B cell (primary cell): ENCODE results near the gene NECAB2. TPM values are rescaled to one million over a fixed set of nuclear protein-coding genes. Genes with fewer than 3 reads are reported as not detected.

ENCODE experiments used
- ATAC-seq: fragments of 200-7000 bp; cut with Tn5 transposase; one replicate; pipeline ENCODE4 v1.10.0; 2021; ENCODE audit warnings: low read depth, mild to moderate bottlenecking, moderate number of reproducible peaks, moderate library complexity
- CTCF ChIA-PET: fragments of 350-600 bp; sonication (Branson Sonifier 250); formaldehyde crosslinking; loops from one replicate; lab custom pipeline; 2021; ENCODE audit warnings: antibody characterized with exemption, inconsistent platforms; lab: Charles Lee
- POLR2A ChIA-PET: fragments of 350-600 bp; sonication (Branson Sonifier 250); formaldehyde crosslinking; loops from one replicate; lab custom pipeline; 2021; ENCODE audit warnings: antibody characterized with exemption; lab: Charles Lee
- DNase-seq: peaks from one replicate; pipeline ENCODE4 v3.0.0; 2013
- H2AFZ ChIP-seq: 2 replicates; pipeline ENCODE4 v1.6.1; 2012; ENCODE audit warnings: mild to moderate bottlenecking, low read depth, low read length; ENCODE audit not compliant: insufficient read depth, poor library complexity, severe bottlenecking
- H3K27ac ChIP-seq, 2 donors: 1 replicate in 1 of 2; 2 replicates in 1 of 2; pipeline ENCODE4 v1.5.1; 2012 to 2013; ENCODE audit warnings: low read length in 2 of 2, mild to moderate bottlenecking in 2 of 2, moderate library complexity in 1 of 2
- H3K27me3 ChIP-seq, 4 experiments: fragments of 200-600 bp in 1 of 4; sonication (generic) in 1 of 4; replicated peaks in 1 of 4; 1 replicate in 2 of 4; 2 replicates in 2 of 4; pipeline versions ENCODE4 v1.6.1 to v1.7.0; 2013 to 2016; ENCODE audit warnings: low read length in 3 of 4, mild to moderate bottlenecking in 2 of 4, mixed read lengths in 1 of 4, moderate library complexity in 1 of 4; ENCODE audit not compliant: insufficient read depth in 4 of 4, control insufficient read depth in 3 of 4; ENCODE audit errors: control extremely low read depth in 1 of 4
- H3K36me3 ChIP-seq, 2 experiments: replicated peaks in 1 of 2; 1 replicate in 1 of 2; 2 replicates in 1 of 2; pipeline versions ENCODE4 v1.6.1 to v1.7.1; 2013; ENCODE audit warnings: low read length in 1 of 2; ENCODE audit not compliant: insufficient read depth in 2 of 2, control insufficient read depth in 1 of 2; ENCODE audit errors: control extremely low read depth in 1 of 2, extremely low read depth in 1 of 2
- H3K4me1 ChIP-seq, 2 donors: fragments of 200-600 bp in 1 of 2; sonication (generic) in 1 of 2; 1 replicate in 1 of 2; 2 replicates in 1 of 2; pipeline versions ENCODE4 v1.5.1 to v1.6.1; 2013 to 2017; ENCODE audit warnings: low read length in 2 of 2; ENCODE audit not compliant: control insufficient read depth in 2 of 2, insufficient read depth in 2 of 2
- H3K4me2 ChIP-seq: replicated peaks from 2 replicates; pipeline ENCODE3; 2012; ENCODE audit warnings: mild to moderate bottlenecking, low read depth, low read length; ENCODE audit not compliant: poor library complexity, severe bottlenecking
- H3K4me3 ChIP-seq, 5 experiments: fragments of 200-600 bp in 1 of 5; sonication (generic) in 1 of 5; 1 replicate in 3 of 5; 2 replicates in 2 of 5; pipeline versions ENCODE4 v1.5.1 to v1.7.0; 2011 to 2016; ENCODE audit warnings: low read length in 4 of 5, mild to moderate bottlenecking in 4 of 5, low read depth in 2 of 5, control low read depth in 1 of 5, moderate library complexity in 1 of 5; ENCODE audit not compliant: insufficient read depth in 1 of 5; ENCODE audit errors: control extremely low read depth in 1 of 5, extremely low read depth in 1 of 5
- H3K79me2 ChIP-seq: fragments of 200-600 bp; sonication (generic); one replicate; pipeline ENCODE4 v1.6.0; 2016; ENCODE audit warnings: low read length; ENCODE audit not compliant: control insufficient read depth, insufficient read depth
- H3K9ac ChIP-seq: fragments of 200-600 bp; sonication (generic); 2 replicates; pipeline ENCODE4 v1.6.1; 2017; ENCODE audit warnings: mild to moderate bottlenecking, low read length, moderate library complexity
- H3K9me3 ChIP-seq, 3 donors: one replicate each; pipeline versions ENCODE4 v1.6.1 to v1.7.1; 2013; ENCODE audit warnings: low read length in 2 of 3; ENCODE audit not compliant: control insufficient read depth in 2 of 3, insufficient read depth in 1 of 3; ENCODE audit errors: control extremely low read depth in 1 of 3
- H4K20me1 ChIP-seq: 2 replicates; pipeline ENCODE4 v1.6.0; 2012; ENCODE audit warnings: mild to moderate bottlenecking, low read length; ENCODE audit not compliant: insufficient read depth, control insufficient read depth, poor library complexity, severe bottlenecking
- H3K27ac Mint-ChIP-seq: one replicate; pipeline ENCODE4 v1.8.0; 2021; ENCODE audit warnings: mixed read lengths
- H3K27me3 Mint-ChIP-seq: one replicate; pipeline ENCODE4 v1.8.0; 2021; ENCODE audit warnings: mixed read lengths
- H3K4me1 Mint-ChIP-seq: one replicate; pipeline ENCODE4 v1.8.0; 2021; ENCODE audit warnings: mixed read lengths
- H3K4me3 Mint-ChIP-seq: one replicate; pipeline ENCODE4 v1.8.0; 2021; ENCODE audit warnings: mixed read lengths
- H3K9me3 Mint-ChIP-seq: one replicate; pipeline ENCODE4 v1.8.0; 2022; ENCODE audit warnings: mixed read lengths; ENCODE audit not compliant: insufficient read depth
- EZH2 ChIP-seq: IDR thresholded peaks from 2 replicates; pipeline ENCODE4 v1.6.1; 2012; ENCODE audit warnings: borderline replicate concordance, low read depth, mild to moderate bottlenecking, moderate library complexity, low read length; ENCODE audit not compliant: insufficient read depth, poor library complexity, severe bottlenecking
- WGBS: methylation state at CpG from one replicate; pipeline ENCODE4 v1.1.5; 2013; ENCODE audit warnings: missing lambda C conversion rate; ENCODE audit not compliant: insufficient coverage; 5-methylcytosine and 5-hydroxymethylcytosine counted together
- intact Hi-C: fragments of 100-400 bp; cut with micrococcal nuclease; formaldehyde crosslinking; loops from one replicate; pipeline ENCODE4 v1.10.0; 2022
- polyA plus RNA-seq: library from polyadenylated mRNA; depleted of rRNA; stranded (reverse); fragments of >200 nt; gene quantifications from 2 replicates; pipeline ENCODE4 v1.2.3, GENCODE V29; 2012
- total RNA-seq, 2 donors: library from RNA; stranded (reverse); fragments of 120-200 nt in 1 of 2; gene quantifications; 1 replicate in 1 of 2; 2 replicates in 1 of 2; pipeline versions ENCODE4 v1.2.3 to v1.2.4, GENCODE V29; 2013 to 2022
- TF ChIP-seq, protein P1 (sequence below): fragments of 200-600 bp; IDR thresholded peaks from one replicate; pipeline ENCODE4 v1.8.0; 2022; ENCODE audit warnings: antibody characterized with exemption, mild to moderate bottlenecking

Gene NECAB2
- total and polyA plus RNA-seq, 2 donors (not counting 1 experiment from before 2014, with no cell fraction given) = not detected

- Histone ChIP-seq H3K4me2 (no peak overlapping the region), H3K27ac (no peak overlapping the region), H3K36me3 (no peaks in the 10 kb centered on the region), H4K20me1 (no peaks in the 10 kb centered on the region), H3K9ac (no peak overlapping the region), H2AFZ (no peak overlapping the region), H3K9me3 (peaks cover 0 to 13% (median 0%) of the 10 kb centered on the region in 3 donors), H3K27me3 (peaks cover 0 to 5% (median 0%) of the 10 kb centered on the region in 4 experiments), H3K79me2 (no peaks in the 10 kb centered on the region), H3K4me3 (no peak overlapping the region), H3K4me1 (peaks cover 0 to under 1% of the 10 kb centered on the region in 2 donors)
- ChIA-PET POLR2A (no interaction called here), CTCF (no interaction called here)
- ATAC-seq = no peak
- H3K9me3 Mint-ChIP-seq = peaks cover 3% of the 10 kb centered on the region
- TF ChIP-seq, protein P1, sequence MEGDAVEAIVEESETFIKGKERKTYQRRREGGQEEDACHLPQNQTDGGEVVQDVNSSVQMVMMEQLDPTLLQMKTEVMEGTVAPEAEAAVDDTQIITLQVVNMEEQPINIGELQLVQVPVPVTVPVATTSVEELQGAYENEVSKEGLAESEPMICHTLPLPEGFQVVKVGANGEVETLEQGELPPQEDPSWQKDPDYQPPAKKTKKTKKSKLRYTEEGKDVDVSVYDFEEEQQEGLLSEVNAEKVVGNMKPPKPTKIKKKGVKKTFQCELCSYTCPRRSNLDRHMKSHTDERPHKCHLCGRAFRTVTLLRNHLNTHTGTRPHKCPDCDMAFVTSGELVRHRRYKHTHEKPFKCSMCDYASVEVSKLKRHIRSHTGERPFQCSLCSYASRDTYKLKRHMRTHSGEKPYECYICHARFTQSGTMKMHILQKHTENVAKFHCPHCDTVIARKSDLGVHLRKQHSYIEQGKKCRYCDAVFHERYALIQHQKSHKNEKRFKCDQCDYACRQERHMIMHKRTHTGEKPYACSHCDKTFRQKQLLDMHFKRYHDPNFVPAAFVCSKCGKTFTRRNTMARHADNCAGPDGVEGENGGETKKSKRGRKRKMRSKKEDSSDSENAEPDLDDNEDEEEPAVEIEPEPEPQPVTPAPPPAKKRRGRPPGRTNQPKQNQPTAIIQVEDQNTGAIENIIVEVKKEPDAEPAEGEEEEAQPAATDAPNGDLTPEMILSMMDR = no peak
- TF ChIP-seq EZH2 = no peak
- 95% methylated on average over 12 of the region's 12 CpGs for WGBS
- intact Hi-C loops = no loop called here
- no peak for DNase-seq
- peaks cover 4% of the 10 kb centered on the region for H3K4me1 Mint-ChIP-seq
- no peak overlapping the region for H3K27ac Mint-ChIP-seq
- peaks cover 24% of the 10 kb centered on the region for H3K27me3 Mint-ChIP-seq
- no peak overlapping the region for H3K4me3 Mint-ChIP-seq
Measured at GRCh38 chr16:84034516-84034915, 66.5 kb downstream of the NECAB2 start.

DNA sequence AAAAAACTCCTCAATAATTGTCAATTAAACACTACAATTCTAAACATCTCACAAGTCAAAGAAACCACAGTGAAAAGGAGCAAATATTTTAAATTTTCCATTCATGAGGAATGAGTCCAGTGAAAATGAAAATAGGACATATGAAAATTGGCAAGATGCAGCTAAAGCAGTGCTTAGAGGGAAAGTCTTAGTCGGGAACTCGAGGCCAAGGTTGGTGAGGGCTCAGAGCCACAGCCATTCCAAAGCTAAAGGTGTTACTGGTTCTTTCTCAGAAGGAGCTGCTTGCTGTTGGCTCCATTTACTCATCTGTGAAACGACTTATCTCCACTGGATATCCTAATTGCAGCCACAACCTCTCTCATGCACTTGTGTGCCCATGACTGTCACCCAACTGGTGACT, 68.1 kb downstream of the NECAB2 start:
- Histone ChIP-seq H3K27ac (no peak overlapping the region), H3K36me3 (no peaks in the 10 kb centered on the region), H2AFZ (no peak overlapping the region), H3K4me2 (no peak overlapping the region), H3K9me3 (peaks cover 0 to 11% (median 0%) of the 10 kb centered on the region in 3 donors), H3K4me1 (no peaks in the 10 kb centered on the region), H3K79me2 (no peaks in the 10 kb centered on the region), H3K4me3 (no peak overlapping the region), H4K20me1 (no peaks in the 10 kb centered on the region), H3K9ac (no peak overlapping the region), H3K27me3 (no peaks in the 10 kb centered on the region)
- intact Hi-C loops = no loop called here
- Mint-ChIP-seq H3K27ac (no peak overlapping the region), H3K4me3 (no peak overlapping the region), H3K9me3 (peaks cover 3% of the 10 kb centered on the region), H3K27me3 (peaks cover 21% of the 10 kb centered on the region), H3K4me1 (no peaks in the 10 kb centered on the region)
- ChIA-PET CTCF (no interaction called here), POLR2A (no interaction called here)
- ATAC-seq = no peak
- WGBS = 52% methylated on average over 3 of the region's 3 CpGs
- no peak for DNase-seq
- TF ChIP-seq, protein P1 = no peak
- TF ChIP-seq EZH2 = no peak
